ENCODE data around the gene IBTK.

DNA sequence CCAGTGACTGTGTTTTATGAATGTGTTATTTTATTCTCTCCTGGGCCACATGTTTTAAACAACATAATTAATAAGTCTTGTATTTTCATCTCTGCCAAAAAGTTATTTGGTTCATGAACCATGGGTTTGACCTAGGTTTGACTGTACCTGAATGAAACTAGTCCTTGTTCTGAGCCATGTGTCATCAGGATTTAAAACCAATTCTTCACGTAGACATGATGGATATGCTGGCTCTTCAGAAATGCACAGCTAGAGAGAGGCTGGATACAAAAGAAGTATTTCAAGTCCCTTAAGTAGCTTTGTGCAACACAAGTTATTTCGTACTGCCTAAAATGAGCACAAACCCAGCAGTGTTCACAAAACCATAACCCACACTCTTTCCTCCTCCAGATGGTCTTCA lies 116.1 kb downstream of the IBTK start:
- TF ChIP-seq, protein P1, sequence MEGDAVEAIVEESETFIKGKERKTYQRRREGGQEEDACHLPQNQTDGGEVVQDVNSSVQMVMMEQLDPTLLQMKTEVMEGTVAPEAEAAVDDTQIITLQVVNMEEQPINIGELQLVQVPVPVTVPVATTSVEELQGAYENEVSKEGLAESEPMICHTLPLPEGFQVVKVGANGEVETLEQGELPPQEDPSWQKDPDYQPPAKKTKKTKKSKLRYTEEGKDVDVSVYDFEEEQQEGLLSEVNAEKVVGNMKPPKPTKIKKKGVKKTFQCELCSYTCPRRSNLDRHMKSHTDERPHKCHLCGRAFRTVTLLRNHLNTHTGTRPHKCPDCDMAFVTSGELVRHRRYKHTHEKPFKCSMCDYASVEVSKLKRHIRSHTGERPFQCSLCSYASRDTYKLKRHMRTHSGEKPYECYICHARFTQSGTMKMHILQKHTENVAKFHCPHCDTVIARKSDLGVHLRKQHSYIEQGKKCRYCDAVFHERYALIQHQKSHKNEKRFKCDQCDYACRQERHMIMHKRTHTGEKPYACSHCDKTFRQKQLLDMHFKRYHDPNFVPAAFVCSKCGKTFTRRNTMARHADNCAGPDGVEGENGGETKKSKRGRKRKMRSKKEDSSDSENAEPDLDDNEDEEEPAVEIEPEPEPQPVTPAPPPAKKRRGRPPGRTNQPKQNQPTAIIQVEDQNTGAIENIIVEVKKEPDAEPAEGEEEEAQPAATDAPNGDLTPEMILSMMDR (IDR thresholded peaks at IDR 0.05; ENCODE audit: insufficient read depth, low read length, poor library complexity, severe bottlenecking): no peak
- TF ChIP-seq EZH2phosphoT487 (conservative IDR thresholded peaks at IDR 0.05; ENCODE audit: low read length): no peak
